Karpas-422 (cell line): ENCODE data around the gene PLXNB2. TPM values are rescaled to one million over a fixed set of nuclear protein-coding genes. Genes with fewer than 3 reads are reported as not detected.

Experiments used
- DNase-seq: peaks from one replicate; pipeline ENCODE4 v3.0.0-alpha.2; 2015
- H2AFZ ChIP-seq: fragments of 200-600 bp; sonication (generic); 2 replicates; pipeline ENCODE4 v1.6.1; 2014; ENCODE audit warnings: antibody characterized with exemption, low read length, mixed read lengths
- H3K27ac ChIP-seq: fragments of 200-600 bp; sonication (generic); 2 replicates; pipeline ENCODE4 v1.5.1; 2014; ENCODE audit warnings: mild to moderate bottlenecking, low read length, moderate library complexity
- H3K27me3 ChIP-seq: fragments of 200-600 bp; sonication (generic); 2 replicates; pipeline ENCODE4 v1.6.1; 2014; ENCODE audit warnings: low read length, mixed read lengths
- H3K36me3 ChIP-seq: fragments of 200-600 bp; sonication (generic); 2 replicates; pipeline ENCODE4 v1.6.1; 2014; ENCODE audit warnings: low read length, mixed read lengths; ENCODE audit not compliant: insufficient read depth
- H3K4me1 ChIP-seq: fragments of 200-600 bp; sonication (generic); 2 replicates; pipeline ENCODE4 v1.6.1; 2014; ENCODE audit warnings: mild to moderate bottlenecking, low read length, mixed read lengths
- H3K4me2 ChIP-seq: fragments of 200-600 bp; sonication (generic); 2 replicates; pipeline ENCODE4 v1.6.1; 2014; ENCODE audit warnings: low read length, low read depth, mild to moderate bottlenecking; ENCODE audit not compliant: poor library complexity, severe bottlenecking
- H3K4me3 ChIP-seq: fragments of 200-600 bp; sonication (generic); 2 replicates; pipeline ENCODE4 v1.5.1; 2014; ENCODE audit warnings: mild to moderate bottlenecking, antibody characterized with exemption, low read length, mixed read lengths
- H3K79me2 ChIP-seq: fragments of 200-600 bp; sonication (generic); 2 replicates; pipeline ENCODE4 v1.6.1; 2014; ENCODE audit warnings: mild to moderate bottlenecking, low read length, mixed read lengths
- H3K9ac ChIP-seq: fragments of 200-600 bp; sonication (generic); 2 replicates; pipeline ENCODE4 v1.6.0; 2014; ENCODE audit warnings: low read length
- H3K9me2 ChIP-seq: fragments of 200-600 bp; sonication (generic), shearing (Covaris generic); replicated peaks from 2 replicates; pipeline ENCODE4 v1.6.0; 2014; ENCODE audit warnings: mild to moderate bottlenecking, low read length, moderate library complexity; ENCODE audit not compliant: insufficient read depth
- H3K9me3 ChIP-seq: fragments of 300-700, 200-600 bp; sonication (generic); 2 replicates; pipeline ENCODE4 v1.6.1; 2014; ENCODE audit warnings: low read length, mixed read lengths
- H4K20me1 ChIP-seq: fragments of 200-600 bp; sonication (generic); 2 replicates; pipeline ENCODE4 v1.6.1; 2014; ENCODE audit warnings: mild to moderate bottlenecking, antibody characterized with exemption, low read length, low read depth; ENCODE audit not compliant: insufficient read depth
- total RNA-seq: library from RNA; depleted of rRNA; stranded (reverse); fragments of >200 nt; shearing (Covaris generic); gene quantifications from 2 replicates; pipeline ENCODE4 v1.2.3, GENCODE V29; 2014; ENCODE audit warnings: low replicate concordance

The PLXNB2 gene
- total RNA-seq, 1 experiment from 2014 or later, result 2.6 TPM

GRCh38 chr22:50285568-50286229, 21.7 kb downstream of the PLXNB2 start:
- Histone ChIP-seq H2AFZ (no peak overlapping the region), H3K4me3 (no peak overlapping the region), H3K36me3 (no peaks in the 10 kb centered on the region), H3K9ac (no peak overlapping the region), H3K27ac (no peak overlapping the region), H4K20me1 (peaks cover 3% of the 10 kb centered on the region; the same call in 1 of the 2 replicates), H3K79me2 (no peaks in the 10 kb centered on the region), H3K9me2 (no peaks in the 10 kb centered on the region), H3K4me1 (no peaks in the 10 kb centered on the region), H3K27me3 (no peaks in the 10 kb centered on the region), H3K4me2 (no peak overlapping the region), H3K9me3 (peaks cover 3% of the 10 kb centered on the region; the same call in 1 of the 2 replicates)
- no peak for DNase-seq

- Histone ChIP-seq H3K9me3 (peaks cover 3% of the 10 kb centered on the region; the same call in 1 of the 2 replicates), H2AFZ (no peak overlapping the region), H3K36me3 (no peaks in the 10 kb centered on the region), H4K20me1 (no peaks in the 10 kb centered on the region), H3K9ac (no peak overlapping the region), H3K4me3 (no peak overlapping the region), H3K4me2 (no peak overlapping the region), H3K4me1 (no peaks in the 10 kb centered on the region), H3K27me3 (no peaks in the 10 kb centered on the region), H3K9me2 (no peaks in the 10 kb centered on the region), H3K27ac (no peak overlapping the region), H3K79me2 (no peaks in the 10 kb centered on the region)
- DNase-seq, result no peak
Observed at GRCh38 chr22:50284479-50284878, 23.0 kb downstream of the PLXNB2 start.

GRCh38 chr22:50283821-50284220, 23.6 kb downstream of the PLXNB2 start:
- H3K4me2 ChIP-seq, result no peak overlapping the region
- no peaks in the 10 kb centered on the region for H3K36me3 ChIP-seq
- no peaks in the 10 kb centered on the region for H3K4me1 ChIP-seq
- H4K20me1 ChIP-seq, result no peaks in the 10 kb centered on the region
- no peaks in the 10 kb centered on the region for H3K9me2 ChIP-seq
- no peak overlapping the region for H3K4me3 ChIP-seq
- no peaks in the 10 kb centered on the region for H3K27me3 ChIP-seq
- H3K9ac ChIP-seq, result no peak overlapping the region
- H3K27ac ChIP-seq, result no peak overlapping the region
- DNase-seq, result no peak
- H3K79me2 ChIP-seq, result no peaks in the 10 kb centered on the region
- H2AFZ ChIP-seq, result no peak overlapping the region
- H3K9me3 ChIP-seq, result peaks cover 3% of the 10 kb centered on the region; the same call in 1 of the 2 replicates

GRCh38 chr22:50282361-50283155, 24.9 kb downstream of the PLXNB2 start:
- no peak for DNase-seq
- no peaks in the 10 kb centered on the region for H3K36me3 ChIP-seq
- no peaks in the 10 kb centered on the region for H3K79me2 ChIP-seq
- no peaks in the 10 kb centered on the region for H3K27me3 ChIP-seq
- peaks cover 3% of the 10 kb centered on the region; the same call in 1 of the 2 replicates for H3K9me3 ChIP-seq
- no peak overlapping the region for H2AFZ ChIP-seq
- H4K20me1 ChIP-seq, result no peaks in the 10 kb centered on the region
- H3K4me3 ChIP-seq, result no peak overlapping the region
- no peak overlapping the region for H3K4me2 ChIP-seq
- no peak overlapping the region for H3K27ac ChIP-seq
- no peaks in the 10 kb centered on the region for H3K9me2 ChIP-seq
- H3K9ac ChIP-seq, result no peak overlapping the region
- H3K4me1 ChIP-seq, result no peaks in the 10 kb centered on the region

GRCh38 chr22:50281957-50282356, 25.5 kb downstream of the PLXNB2 start:
- Histone ChIP-seq H3K9me3 (peaks cover 3% of the 10 kb centered on the region; the same call in 1 of the 2 replicates), H3K79me2 (no peaks in the 10 kb centered on the region), H3K4me1 (no peaks in the 10 kb centered on the region), H4K20me1 (no peaks in the 10 kb centered on the region), H3K4me3 (no peak overlapping the region), H3K4me2 (no peak overlapping the region), H3K27ac (no peak overlapping the region), H3K9me2 (no peaks in the 10 kb centered on the region), H3K9ac (no peak overlapping the region), H3K36me3 (no peaks in the 10 kb centered on the region), H2AFZ (no peak overlapping the region), H3K27me3 (no peaks in the 10 kb centered on the region)
- no peak for DNase-seq

- no peak overlapping the region for H3K27ac ChIP-seq
- H3K36me3 ChIP-seq, result no peaks in the 10 kb centered on the region
- no peaks in the 10 kb centered on the region for H3K79me2 ChIP-seq
- no peaks in the 10 kb centered on the region for H4K20me1 ChIP-seq
- peaks cover 3% of the 10 kb centered on the region for H3K9me3 ChIP-seq
- no peak overlapping the region for H3K4me2 ChIP-seq
- no peak overlapping the region for H2AFZ ChIP-seq
- no peaks in the 10 kb centered on the region for H3K9me2 ChIP-seq
- H3K27me3 ChIP-seq, result no peaks in the 10 kb centered on the region
- H3K4me1 ChIP-seq, result no peaks in the 10 kb centered on the region
- H3K4me3 ChIP-seq, result no peak overlapping the region
- DNase-seq, result no peak
- no peak overlapping the region for H3K9ac ChIP-seq
Observed at GRCh38 chr22:50281384-50281760, 26.1 kb downstream of the PLXNB2 start.

GRCh38 chr22:50280708-50281383, 26.6 kb downstream of the PLXNB2 start:
- Histone ChIP-seq H3K79me2 (no peaks in the 10 kb centered on the region), H3K4me1 (no peaks in the 10 kb centered on the region), H3K9me3 (peaks cover 6% of the 10 kb centered on the region), H3K4me3 (no peak overlapping the region), H3K36me3 (no peaks in the 10 kb centered on the region), H2AFZ (no peak overlapping the region), H3K9me2 (no peaks in the 10 kb centered on the region), H3K4me2 (no peak overlapping the region), H3K27ac (no peak overlapping the region), H4K20me1 (no peaks in the 10 kb centered on the region), H3K27me3 (no peaks in the 10 kb centered on the region), H3K9ac (no peak overlapping the region)
- DNase-seq, result no peak

- Histone ChIP-seq H4K20me1 (no peaks in the 10 kb centered on the region), H3K4me1 (no peaks in the 10 kb centered on the region), H3K4me2 (no peak overlapping the region), H3K27ac (no peak overlapping the region), H3K27me3 (no peaks in the 10 kb centered on the region), H3K4me3 (no peak overlapping the region), H3K9me2 (no peaks in the 10 kb centered on the region), H2AFZ (no peak overlapping the region), H3K9ac (no peak overlapping the region), H3K79me2 (no peaks in the 10 kb centered on the region), H3K36me3 (no peaks in the 10 kb centered on the region), H3K9me3 (peaks cover 8% of the 10 kb centered on the region)
- DNase-seq, result no peak
Observed at GRCh38 chr22:50280022-50280707, 27.3 kb downstream of the PLXNB2 start.
